Astrocyte (in vitro differentiated cells and primary cell): Measurements from ENCODE around the gene MRGPRE.

Experiments used
- EZH2 ChIP-seq: IDR thresholded peaks from 2 replicates; pipeline ENCODE4 v1.6.1; 2012; ENCODE audit warnings: mild to moderate bottlenecking, low read length, inconsistent platforms; ENCODE audit not compliant: insufficient read depth
- TF ChIP-seq, protein P1 (sequence below): IDR thresholded peaks from 2 replicates; pipeline ENCODE4 v1.5.1; 2011; ENCODE audit warnings: low read depth, mild to moderate bottlenecking, inconsistent platforms, low read length, moderate library complexity; ENCODE audit not compliant: insufficient read depth

DNA sequence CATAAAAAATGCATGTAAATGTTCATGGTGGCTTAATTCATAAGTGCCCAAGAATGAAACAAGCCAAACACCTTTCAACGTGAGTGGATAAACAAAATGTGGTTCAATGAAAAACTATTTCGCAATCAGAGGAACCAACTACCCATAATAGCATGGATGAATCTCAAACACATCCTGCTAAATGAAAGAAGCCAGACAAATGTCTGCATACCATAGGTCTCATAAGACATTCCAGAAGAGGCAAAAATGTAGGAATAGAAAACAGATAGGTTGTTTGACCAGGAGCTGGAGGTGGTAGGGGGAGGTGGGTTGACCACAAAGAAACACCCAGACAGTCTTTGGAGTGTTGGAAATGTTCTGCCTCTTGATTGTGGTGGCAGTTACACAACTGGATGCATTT, 53.9 kb downstream of the MRGPRE start:
- TF ChIP-seq, protein P1, sequence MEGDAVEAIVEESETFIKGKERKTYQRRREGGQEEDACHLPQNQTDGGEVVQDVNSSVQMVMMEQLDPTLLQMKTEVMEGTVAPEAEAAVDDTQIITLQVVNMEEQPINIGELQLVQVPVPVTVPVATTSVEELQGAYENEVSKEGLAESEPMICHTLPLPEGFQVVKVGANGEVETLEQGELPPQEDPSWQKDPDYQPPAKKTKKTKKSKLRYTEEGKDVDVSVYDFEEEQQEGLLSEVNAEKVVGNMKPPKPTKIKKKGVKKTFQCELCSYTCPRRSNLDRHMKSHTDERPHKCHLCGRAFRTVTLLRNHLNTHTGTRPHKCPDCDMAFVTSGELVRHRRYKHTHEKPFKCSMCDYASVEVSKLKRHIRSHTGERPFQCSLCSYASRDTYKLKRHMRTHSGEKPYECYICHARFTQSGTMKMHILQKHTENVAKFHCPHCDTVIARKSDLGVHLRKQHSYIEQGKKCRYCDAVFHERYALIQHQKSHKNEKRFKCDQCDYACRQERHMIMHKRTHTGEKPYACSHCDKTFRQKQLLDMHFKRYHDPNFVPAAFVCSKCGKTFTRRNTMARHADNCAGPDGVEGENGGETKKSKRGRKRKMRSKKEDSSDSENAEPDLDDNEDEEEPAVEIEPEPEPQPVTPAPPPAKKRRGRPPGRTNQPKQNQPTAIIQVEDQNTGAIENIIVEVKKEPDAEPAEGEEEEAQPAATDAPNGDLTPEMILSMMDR = no peak
- no peak for TF ChIP-seq EZH2
